Raji (cell line): ENCODE data around the gene DLG2.

Experiments
- POLR2A ChIP-seq: IDR thresholded peaks from 2 replicates; pipeline ENCODE4 v1.6.1; 2011; ENCODE audit warnings: low read depth, low read length, control low read depth; ENCODE audit not compliant: insufficient read depth

Gene DLG2

DNA sequence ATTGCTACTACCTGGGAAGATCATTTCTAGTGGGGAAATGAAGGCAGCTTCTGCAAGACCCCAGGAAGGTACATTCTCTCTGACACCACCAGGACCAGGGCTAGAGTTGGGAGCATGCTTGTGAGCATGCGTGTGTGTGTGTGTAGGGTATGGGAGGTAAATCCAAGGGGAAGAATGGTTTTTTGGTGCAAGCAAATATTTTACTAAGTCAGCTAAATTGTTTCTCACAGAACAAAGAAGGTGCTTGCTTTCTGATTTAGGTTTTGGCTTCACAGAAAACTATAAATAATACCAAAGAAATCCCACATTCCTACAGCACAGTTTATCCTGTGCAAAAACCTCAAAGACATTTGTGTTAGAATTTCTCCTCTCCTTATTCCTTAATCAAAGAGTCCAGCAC lies 1996.9 kb downstream of the DLG2 start:
- TF ChIP-seq POLR2A: no peak

DNA sequence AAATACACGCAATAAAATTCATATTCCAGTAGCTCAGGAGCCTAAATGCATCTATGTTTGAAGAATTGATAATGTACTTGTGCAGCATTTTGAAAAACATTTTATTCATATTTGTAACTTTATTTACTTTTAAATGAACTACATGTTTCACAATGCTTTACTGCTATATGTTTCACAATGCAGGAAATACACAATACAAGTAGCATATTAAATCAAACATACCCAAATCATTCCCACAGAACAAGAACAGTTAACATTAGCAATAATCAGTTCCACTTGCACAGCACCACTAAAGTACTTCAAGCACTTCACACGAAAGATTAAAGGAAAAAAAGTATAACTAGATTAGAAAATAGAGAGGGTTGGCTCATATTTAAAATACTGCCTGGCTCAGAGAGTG lies 1997.4 kb downstream of the DLG2 start:
- TF ChIP-seq POLR2A: no peak

DNA sequence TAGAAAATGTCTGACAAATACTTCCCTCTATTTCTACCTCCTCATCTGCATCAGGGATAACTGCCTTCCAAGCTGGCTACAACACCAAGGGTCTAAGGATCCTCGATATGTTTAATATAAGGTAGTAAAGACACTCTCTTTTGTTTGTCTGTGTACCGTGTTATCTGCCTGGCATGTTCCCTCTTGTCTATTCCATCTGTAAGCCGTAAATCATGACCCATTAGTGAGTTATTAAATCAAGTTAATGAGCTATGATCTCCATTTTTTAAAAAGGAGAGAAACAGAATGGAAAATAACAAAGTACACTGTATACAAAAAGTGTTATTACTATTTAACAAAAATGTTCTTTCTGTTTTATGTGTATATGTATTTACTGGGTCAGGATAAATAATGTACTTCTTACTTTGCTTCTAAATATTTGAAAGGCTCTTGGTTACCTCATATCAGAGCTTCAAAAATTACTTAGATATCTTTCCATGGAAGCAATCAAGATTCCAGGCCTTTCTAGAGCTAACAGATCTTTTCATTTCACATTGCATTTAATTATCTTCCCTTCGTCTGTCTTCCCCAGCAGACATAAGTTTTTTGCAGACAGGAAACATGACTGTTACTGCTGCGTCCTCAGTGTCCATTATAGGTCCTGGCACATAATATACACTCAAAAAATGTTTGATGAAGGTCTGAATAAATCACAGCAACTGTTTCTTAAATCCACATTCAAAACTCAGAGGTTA lies 1998.4 kb downstream of the DLG2 start:
- no peak for TF ChIP-seq POLR2A

DNA sequence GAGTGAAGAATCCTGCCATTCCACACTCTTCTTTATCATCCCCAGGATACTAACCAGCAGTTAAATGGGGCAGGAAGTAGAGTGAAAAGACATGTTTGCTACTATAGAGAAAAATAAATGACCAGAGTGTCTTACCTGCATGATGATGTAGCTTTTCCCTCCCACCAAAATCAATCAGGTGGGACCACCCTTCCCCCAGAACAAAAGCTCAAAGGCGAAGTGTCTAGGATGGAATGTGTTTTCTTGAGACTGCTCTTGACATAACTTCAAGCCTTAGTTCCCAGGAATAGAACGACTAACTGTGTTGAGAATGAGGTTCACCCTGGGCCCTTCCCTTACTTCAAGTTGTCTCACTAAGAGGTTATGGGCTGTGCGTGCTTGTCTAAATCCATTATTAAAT lies 2001.8 kb downstream of the DLG2 start:
- no peak for TF ChIP-seq POLR2A

DNA sequence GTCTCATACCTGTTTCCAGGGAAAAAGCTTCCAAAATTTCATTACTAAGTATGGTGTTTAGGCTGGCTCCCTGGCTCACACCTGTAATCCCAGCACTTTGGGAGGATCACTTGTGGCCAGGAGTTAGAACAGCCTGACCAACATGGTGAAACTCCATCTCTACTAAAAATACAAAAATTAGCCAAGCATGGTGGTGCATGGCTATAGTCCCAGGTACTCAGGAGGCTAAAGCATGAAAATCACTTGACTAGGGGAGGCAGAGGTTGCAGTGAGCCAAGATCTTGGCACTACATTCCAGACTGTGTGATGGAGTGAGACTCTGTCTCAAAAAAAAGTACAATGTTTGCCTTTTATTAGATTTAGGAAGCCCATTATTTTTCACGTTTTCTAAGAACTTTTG lies 2009.5 kb downstream of the DLG2 start:
- TF ChIP-seq POLR2A: no peak

DNA sequence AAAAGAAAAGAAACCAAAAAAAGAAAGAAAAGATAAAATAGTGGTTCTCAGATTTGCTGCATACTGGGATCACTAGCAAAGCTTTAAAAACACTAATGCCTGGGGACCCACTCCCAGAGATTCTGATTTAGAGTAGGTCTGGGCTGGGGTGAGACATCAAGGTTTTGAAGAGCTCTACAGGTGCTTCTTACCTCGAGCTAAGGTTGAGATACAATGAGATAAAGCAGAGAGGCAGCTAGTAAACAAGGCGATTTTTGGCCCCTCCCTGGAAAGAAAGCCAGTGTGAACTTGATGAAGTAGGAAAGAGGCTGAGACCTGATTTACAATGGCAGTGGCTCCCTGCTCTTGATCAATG lies 2013.4 kb downstream of the DLG2 start:
- no peak for TF ChIP-seq POLR2A

DNA sequence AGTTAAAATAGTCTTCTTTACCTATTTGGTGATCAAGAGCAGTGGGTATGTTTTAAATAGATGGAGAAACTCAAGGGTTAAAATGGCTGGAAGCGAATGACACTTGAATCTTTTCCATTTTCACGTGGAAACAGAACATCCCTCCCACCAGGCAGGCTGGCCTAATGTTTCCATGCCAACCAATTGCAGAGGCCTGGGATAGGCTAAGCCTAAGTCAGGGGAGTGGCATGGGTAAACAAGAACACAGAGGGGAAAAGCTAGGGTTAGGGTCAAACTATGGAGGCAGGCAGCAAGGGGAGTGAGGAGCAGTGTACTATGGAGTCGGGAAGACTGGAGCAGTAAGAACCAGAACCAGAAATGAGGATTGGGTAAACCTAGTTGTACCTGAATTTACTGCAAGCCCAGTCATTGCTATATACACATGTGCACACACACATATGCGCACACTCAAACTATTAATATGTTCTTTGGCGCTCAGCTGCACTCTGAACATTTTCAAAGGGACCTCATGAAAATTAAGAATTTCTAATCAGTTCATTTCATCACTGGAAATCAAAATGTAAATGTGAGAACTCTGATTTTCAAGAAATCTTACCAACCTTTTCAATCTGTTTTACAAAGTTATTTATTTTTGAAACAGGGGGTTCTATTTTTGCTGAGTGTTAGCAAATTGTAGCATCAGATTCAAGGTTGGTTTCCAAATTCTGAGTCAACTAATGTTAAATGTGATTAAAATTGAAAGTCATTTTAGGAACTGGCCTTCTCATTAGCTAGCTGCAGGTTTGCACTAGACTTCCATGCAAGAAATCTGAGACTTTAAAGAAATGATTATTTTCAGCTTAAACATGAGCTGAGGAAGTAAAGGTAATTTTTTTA lies 2014.0 kb downstream of the DLG2 start:
- no peak for TF ChIP-seq POLR2A

DNA sequence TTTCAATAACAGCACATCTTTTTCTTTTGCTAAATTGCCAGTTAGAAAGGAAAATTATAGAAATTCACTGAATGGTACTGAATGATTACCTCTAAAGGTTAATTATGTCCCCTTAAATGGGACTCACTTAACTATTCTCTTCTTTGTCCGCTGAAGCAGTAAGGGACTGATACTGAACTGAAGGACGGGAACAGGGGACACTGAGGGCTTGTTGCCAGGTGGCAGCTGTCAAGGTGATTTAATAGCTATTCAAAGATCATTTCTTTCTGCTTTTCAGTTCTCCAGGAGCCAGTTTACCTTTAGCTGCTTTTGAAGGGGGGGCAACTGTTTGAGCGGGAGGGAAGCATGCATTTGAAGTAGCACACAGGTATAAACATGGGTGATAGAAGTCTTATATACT lies 2015.5 kb downstream of the DLG2 start:
- TF ChIP-seq POLR2A: no peak

DNA sequence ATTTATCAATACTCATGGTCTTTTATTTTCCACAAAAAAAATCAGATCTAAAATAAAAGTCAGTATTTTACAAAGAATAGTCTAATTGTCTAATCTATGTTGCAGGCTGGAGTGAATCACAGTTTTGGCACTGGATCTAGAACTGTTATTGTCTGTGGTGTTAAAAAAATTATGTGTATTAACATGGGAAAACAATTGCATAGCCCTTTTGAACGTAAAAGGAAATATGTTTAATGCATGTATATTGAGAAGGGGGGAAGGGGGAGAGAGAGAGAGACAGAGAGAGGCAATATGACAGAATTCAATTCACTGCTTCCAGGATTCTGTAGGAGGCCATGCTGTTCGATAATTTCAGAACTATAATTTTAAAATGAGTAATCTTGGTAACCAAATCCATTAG lies 2016.1 kb downstream of the DLG2 start:
- TF ChIP-seq POLR2A: no peak

DNA sequence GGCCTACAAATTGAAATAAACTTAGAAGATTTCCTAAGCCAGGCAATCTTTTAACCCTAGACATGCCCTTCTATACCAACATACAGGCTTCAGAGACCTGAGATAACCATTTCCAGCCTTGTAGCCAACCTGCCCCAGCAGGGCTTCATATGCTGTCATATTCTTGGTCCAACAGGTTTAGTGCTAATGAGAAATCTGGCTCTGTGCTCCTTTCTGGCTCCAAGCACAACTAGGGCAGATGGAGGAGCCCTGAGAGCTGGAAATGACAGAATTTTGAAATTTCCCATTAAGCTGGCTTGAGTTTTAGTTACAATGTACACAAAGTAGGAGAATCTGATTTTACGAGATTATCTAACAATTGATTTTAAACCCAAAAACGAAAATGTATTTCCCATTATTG lies 2018.0 kb downstream of the DLG2 start:
- no peak for TF ChIP-seq POLR2A

DNA sequence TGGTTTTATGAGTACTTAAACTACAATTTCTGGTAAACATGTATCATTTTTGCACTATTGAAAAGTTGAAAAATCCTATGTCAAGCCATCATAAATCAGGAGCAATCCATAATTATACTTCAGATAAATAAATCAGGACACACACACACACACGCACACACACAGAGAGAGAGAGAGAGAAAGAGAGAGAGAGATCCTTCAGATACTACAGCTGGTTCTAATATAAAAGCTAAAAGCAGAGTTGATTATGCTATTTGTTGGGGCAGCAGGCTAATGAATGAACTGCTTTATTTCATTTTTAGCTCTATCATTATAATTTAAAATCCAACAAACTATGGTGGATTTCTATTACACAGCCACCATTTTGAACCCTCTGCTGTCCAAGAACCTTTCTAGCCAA lies 2018.6 kb downstream of the DLG2 start:
- TF ChIP-seq POLR2A: no peak

DNA sequence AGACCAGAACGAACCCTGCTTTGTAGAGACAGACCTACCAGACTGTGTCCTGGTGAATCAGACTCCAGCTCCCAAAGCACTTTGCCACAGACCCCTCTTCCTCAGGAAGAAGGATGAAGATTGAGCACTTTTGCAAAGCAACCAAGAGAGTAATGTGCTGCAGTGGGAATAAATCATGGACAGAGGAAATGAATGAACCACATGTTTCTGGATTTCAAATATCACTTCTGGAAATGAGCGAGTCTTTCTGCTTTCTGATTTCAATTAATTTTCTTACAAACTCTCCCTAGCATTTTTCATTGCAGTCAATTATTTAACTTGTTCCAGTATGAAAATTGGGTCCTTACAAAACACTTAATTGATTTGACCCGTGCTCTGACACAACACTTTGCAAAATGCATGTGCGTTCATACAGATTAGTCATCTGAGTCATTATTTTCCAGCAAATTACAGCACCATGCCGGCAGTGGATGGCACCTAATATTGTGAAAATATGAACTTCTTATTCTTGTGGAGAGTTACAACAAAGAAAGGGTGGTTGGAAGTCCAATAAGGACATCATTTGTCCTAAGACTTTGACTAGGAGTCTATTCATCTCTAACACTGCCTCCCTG lies 2025.1 kb downstream of the DLG2 start:
- no peak for TF ChIP-seq POLR2A

DNA sequence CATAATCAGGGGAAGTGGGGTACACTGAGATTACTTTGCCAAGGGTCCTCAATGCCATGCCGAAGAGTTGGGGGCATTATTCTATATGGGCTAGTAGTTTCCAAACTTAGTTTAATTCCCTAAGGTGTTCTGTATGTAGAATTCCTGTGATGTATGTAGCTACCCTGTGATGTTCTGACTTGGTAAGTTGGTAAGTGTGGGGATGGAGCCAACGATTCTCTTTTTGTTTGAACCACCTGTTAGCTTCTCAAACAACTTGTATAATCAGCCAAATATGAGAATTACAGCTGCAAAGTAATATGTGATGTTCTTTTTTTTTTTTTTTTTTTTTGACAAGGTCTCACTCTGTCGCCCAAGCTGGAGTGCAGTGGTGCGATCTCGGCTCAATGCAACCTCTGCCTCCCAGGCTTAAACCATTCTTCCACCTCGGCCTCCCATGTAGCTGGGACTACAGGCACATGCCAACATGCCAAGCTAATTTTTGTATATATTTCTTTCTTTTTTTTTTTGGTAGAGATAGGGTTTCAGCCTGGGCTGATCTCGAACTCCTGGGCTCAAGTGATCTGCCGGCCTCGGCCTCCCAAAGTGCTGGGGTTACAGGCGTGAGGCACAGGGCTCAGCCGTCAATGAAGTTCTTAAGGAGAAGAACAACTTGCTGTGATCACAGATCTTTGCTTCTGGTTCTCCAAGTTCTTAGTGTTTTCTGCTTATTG lies 2025.8 kb downstream of the DLG2 start:
- TF ChIP-seq POLR2A: no peak

DNA sequence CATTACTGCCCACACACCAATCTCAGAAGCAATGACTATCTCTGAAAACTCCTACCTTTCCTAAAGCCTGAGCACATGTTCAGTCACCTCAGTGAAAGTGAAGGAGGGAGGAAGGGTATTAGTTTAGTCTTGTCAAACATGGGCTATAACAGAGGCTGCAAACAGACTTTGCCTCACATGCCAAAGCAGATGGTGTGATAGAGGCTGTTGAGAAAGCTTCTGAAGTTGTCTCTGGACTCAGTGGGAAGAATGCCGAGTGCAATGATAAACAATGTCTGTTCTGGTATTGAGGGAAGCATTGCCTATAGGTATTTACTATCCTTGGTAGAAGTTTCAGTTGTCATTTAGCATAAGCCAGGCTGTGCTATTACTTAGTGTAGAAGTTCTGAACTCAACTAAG lies 2026.5 kb downstream of the DLG2 start:
- TF ChIP-seq POLR2A: no peak

DNA sequence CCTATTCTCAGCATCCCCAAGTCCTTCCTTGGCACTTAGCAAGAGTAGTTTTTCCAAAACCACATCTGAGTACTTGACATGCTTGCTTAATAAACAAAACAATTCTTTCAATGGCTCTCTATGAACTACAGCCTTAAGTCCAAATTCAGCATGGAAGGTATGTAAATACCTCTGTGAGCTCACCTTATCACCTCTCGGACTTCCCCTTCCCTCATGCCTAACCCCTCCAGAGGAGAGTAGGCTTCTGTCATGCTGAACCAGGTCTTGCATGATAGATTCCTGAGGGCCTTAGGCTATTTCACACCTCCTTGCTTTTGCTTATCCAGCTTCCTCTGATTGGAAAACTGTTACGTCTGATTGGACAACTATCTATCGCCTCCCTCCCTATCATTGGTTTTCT lies 2028.1 kb downstream of the DLG2 start:
- no peak for TF ChIP-seq POLR2A
